HG03097 (cell line): ENCODE measurements around the gene WDFY3.

Experiments
- ATAC-seq: cut with Tn5 transposase; IDR thresholded peaks from one replicate; pipeline ENCODE4 v1.9.1; 2021; ENCODE audit not compliant: unreplicated experiment, low FRiP score

The WDFY3 gene

GRCh38 chr4:84954982-84955567 is 11.4 kb downstream of the WDFY3 start:
- no peak for ATAC-seq

GRCh38 chr4:84952776-84953175 is 13.7 kb downstream of the WDFY3 start:
- ATAC-seq = no peak

- ATAC-seq = no peak
These were observed 14.5 kb downstream of the WDFY3 start for GRCh38 chr4:84952004-84952403.

- no peak for ATAC-seq
These were observed 18.4 kb downstream of the WDFY3 start for GRCh38 chr4:84948056-84948455.

GRCh38 chr4:84944947-84945346 is 21.5 kb downstream of the WDFY3 start:
- no peak for ATAC-seq

GRCh38 chr4:84940960-84941359 is 25.5 kb downstream of the WDFY3 start:
- ATAC-seq = no peak

GRCh38 chr4:84939113-84939512 is 27.4 kb downstream of the WDFY3 start:
- ATAC-seq = no peak

- no peak for ATAC-seq
These were observed 28.2 kb downstream of the WDFY3 start for GRCh38 chr4:84938316-84938715.

- ATAC-seq = no peak
These were observed 29.0 kb downstream of the WDFY3 start for GRCh38 chr4:84937381-84937977.

- ATAC-seq = no peak
These were observed 30.4 kb downstream of the WDFY3 start for GRCh38 chr4:84936123-84936522.

GRCh38 chr4:84932462-84932861 is 34.0 kb downstream of the WDFY3 start:
- no peak for ATAC-seq

GRCh38 chr4:84931961-84932360 is 34.5 kb downstream of the WDFY3 start:
- no peak for ATAC-seq

- ATAC-seq = no peak
These were observed 35.2 kb downstream of the WDFY3 start for GRCh38 chr4:84931274-84931673.

- no peak for ATAC-seq
These were observed 38.4 kb downstream of the WDFY3 start for GRCh38 chr4:84928089-84928488.

- no peak for ATAC-seq
These were observed 39.1 kb downstream of the WDFY3 start for GRCh38 chr4:84927428-84927827.

- ATAC-seq = no peak
These were observed 40.9 kb downstream of the WDFY3 start for GRCh38 chr4:84925558-84925957.

GRCh38 chr4:84924434-84924833 is 42.1 kb downstream of the WDFY3 start:
- ATAC-seq = no peak

- ATAC-seq = no peak
These were observed 45.9 kb downstream of the WDFY3 start for GRCh38 chr4:84920617-84921016.

GRCh38 chr4:84917869-84918600 is 48.5 kb downstream of the WDFY3 start:
- ATAC-seq = no peak

- no peak for ATAC-seq
These were observed 49.2 kb downstream of the WDFY3 start for GRCh38 chr4:84917086-84917821.

- ATAC-seq = no peak
These were observed 50.3 kb downstream of the WDFY3 start for GRCh38 chr4:84916227-84916626.
